H9 (cell line): ENCODE data around the gene OARD1. TPM values are rescaled to one million over a fixed set of nuclear protein-coding genes. Genes with fewer than 3 reads are reported as not detected.

Source experiments
- DNase-seq: peaks from one replicate; pipeline ENCODE4 v3.0.0-alpha.2; 2017
- H2AFZ ChIP-seq: one replicate; pipeline ENCODE4 v1.6.1; 2013; ENCODE audit warnings: mild to moderate bottlenecking, low read length, control low read depth, moderate library complexity
- H2AK5ac ChIP-seq: 2 replicates; pipeline ENCODE4 v1.6.1; 2013; ENCODE audit warnings: low read length, control low read depth, mixed read lengths; ENCODE audit not compliant: insufficient read length
- H2BK120ac ChIP-seq: one replicate; pipeline ENCODE4 v1.6.1; 2013; ENCODE audit warnings: low read depth, mild to moderate bottlenecking, low read length, control low read depth, inconsistent platforms; ENCODE audit not compliant: poor library complexity, severe bottlenecking
- H2BK12ac ChIP-seq: 2 replicates; pipeline ENCODE4 v1.6.1; 2013; ENCODE audit warnings: low read length, control low read depth, mixed read lengths, low read depth; ENCODE audit not compliant: insufficient read length
- H2BK15ac ChIP-seq: 2 replicates; pipeline ENCODE4 v1.6.1; 2013; ENCODE audit warnings: low read depth, low read length, control low read depth
- H2BK20ac ChIP-seq: one replicate; pipeline ENCODE4 v1.6.1; 2013; ENCODE audit warnings: low read depth, mild to moderate bottlenecking, low read length, control low read depth, inconsistent platforms; ENCODE audit not compliant: poor library complexity, severe bottlenecking
- H2BK5ac ChIP-seq: 2 replicates; pipeline ENCODE4 v1.6.1; 2013; ENCODE audit warnings: low read length, control low read depth, mixed read lengths; ENCODE audit not compliant: insufficient read length
- H3K14ac ChIP-seq: 2 replicates; pipeline ENCODE4 v1.6.1; 2013; ENCODE audit warnings: low read length, control low read depth; ENCODE audit not compliant: insufficient read depth
- H3K18ac ChIP-seq: 2 replicates; pipeline ENCODE4 v1.6.1; 2013; ENCODE audit warnings: low read depth, mild to moderate bottlenecking, mixed read lengths, low read length, control low read depth; ENCODE audit not compliant: insufficient read length
- H3K23ac ChIP-seq: 2 replicates; pipeline ENCODE4 v1.6.1; 2013; ENCODE audit warnings: low read length, control low read depth, mixed read lengths, low read depth; ENCODE audit not compliant: insufficient read length
- H3K23me2 ChIP-seq: 2 replicates; pipeline ENCODE4 v1.6.1; 2013; ENCODE audit warnings: low read depth, mild to moderate bottlenecking, mixed read lengths, low read length, control low read depth; ENCODE audit not compliant: insufficient read length, poor library complexity, severe bottlenecking
- H3K27ac ChIP-seq: 2 replicates; pipeline ENCODE4 v1.5.1; 2013; ENCODE audit warnings: low read length, control low read depth, mixed read lengths, low read depth; ENCODE audit not compliant: insufficient read length
- H3K27me3 ChIP-seq: 2 replicates; pipeline ENCODE4 v1.6.1; 2013; ENCODE audit warnings: low read length, control low read depth, inconsistent platforms; ENCODE audit not compliant: insufficient read depth
- H3K4ac ChIP-seq: 2 replicates; pipeline ENCODE4 v1.6.1; 2013; ENCODE audit warnings: low read depth, mild to moderate bottlenecking, control low read depth, inconsistent platforms, low read length, moderate library complexity
- H3K4me1 ChIP-seq: 2 replicates; pipeline ENCODE4 v1.6.1; 2013; ENCODE audit warnings: low read length, control low read depth, inconsistent platforms; ENCODE audit not compliant: insufficient read depth
- H3K4me2 ChIP-seq: 2 replicates; pipeline ENCODE4 v1.6.1; 2013; ENCODE audit warnings: low read length, control low read depth, mixed read lengths; ENCODE audit not compliant: insufficient read length, insufficient read depth
- H3K56ac ChIP-seq: 2 replicates; pipeline ENCODE4 v1.6.1; 2013; ENCODE audit warnings: low read depth, mild to moderate bottlenecking, mixed read lengths, low read length, control low read depth; ENCODE audit not compliant: insufficient read length
- H3K79me1 ChIP-seq: 2 replicates; pipeline ENCODE4 v1.6.1; 2013; ENCODE audit warnings: low read depth, mild to moderate bottlenecking, moderate library complexity, low read length, control low read depth, inconsistent platforms; ENCODE audit not compliant: insufficient read depth, poor library complexity, severe bottlenecking
- H3K79me2 ChIP-seq: 2 replicates; pipeline ENCODE4 v1.6.1; 2013; ENCODE audit warnings: low read length, control low read depth, inconsistent platforms; ENCODE audit not compliant: insufficient read depth
- H3K9ac ChIP-seq: 2 replicates; pipeline ENCODE4 v1.6.1; 2013; ENCODE audit warnings: low read length, control low read depth, mixed read lengths; ENCODE audit not compliant: insufficient read length; ENCODE audit errors: extremely low read depth
- H3K9me3 ChIP-seq: one replicate; pipeline ENCODE4 v1.6.1; 2013; ENCODE audit warnings: low read depth, low read length, inconsistent platforms; ENCODE audit not compliant: control insufficient read depth
- H3T11ph ChIP-seq: one replicate; pipeline ENCODE4 v1.6.1; 2013; ENCODE audit warnings: mild to moderate bottlenecking, low read length, control low read depth, inconsistent platforms
- H4K20me1 ChIP-seq: one replicate; pipeline ENCODE4 v1.6.1; 2013; ENCODE audit not compliant: control insufficient read depth, insufficient read length, insufficient read depth
- H4K5ac ChIP-seq: 2 replicates; pipeline ENCODE4 v1.6.1; 2013; ENCODE audit warnings: low read depth, mild to moderate bottlenecking, mixed read lengths, low read length, control low read depth; ENCODE audit not compliant: insufficient read length
- H4K8ac ChIP-seq: replicated peaks from 2 replicates; pipeline ENCODE4 v1.6.1; 2013; ENCODE audit warnings: low read length, control low read depth, mixed read lengths, low read depth; ENCODE audit not compliant: insufficient read length
- H4K91ac ChIP-seq: 2 replicates; pipeline ENCODE4 v1.6.1; 2013; ENCODE audit warnings: low read depth, mild to moderate bottlenecking, moderate library complexity, mixed read lengths, low read length, control low read depth; ENCODE audit not compliant: insufficient read length
- H3K27ac Mint-ChIP-seq, 3 experiments: 2 replicates in 2 of 3; 3 replicates in 1 of 3; pipeline ENCODE4 v1.8.0; 2020 to 2021; ENCODE audit warnings: mixed read lengths in 3 of 3, mild to moderate bottlenecking in 1 of 3, moderate library complexity in 1 of 3
- H3K27me3 Mint-ChIP-seq: 2 replicates; pipeline ENCODE4 v1.8.0; 2021; ENCODE audit warnings: low read depth, mild to moderate bottlenecking, moderate library complexity, mixed read lengths
- H3K36me3 Mint-ChIP-seq, 3 experiments: 2 replicates in 2 of 3; 3 replicates in 1 of 3; pipeline ENCODE4 v1.8.0; 2020 to 2021; ENCODE audit warnings: low read depth in 3 of 3, mixed read lengths in 3 of 3; ENCODE audit not compliant: insufficient read depth in 1 of 3
- H3K4me1 Mint-ChIP-seq, 2 experiments: 2 replicates each; pipeline ENCODE4 v1.8.0; 2020; ENCODE audit warnings: mixed read lengths in 2 of 2
- H3K4me3 Mint-ChIP-seq, 2 experiments: 2 replicates in 1 of 2; 3 replicates in 1 of 2; pipeline ENCODE4 v1.8.0; 2020 to 2021; ENCODE audit warnings: mild to moderate bottlenecking in 2 of 2, mixed read lengths in 2 of 2, moderate library complexity in 1 of 2
- H3K9me3 Mint-ChIP-seq, 2 experiments: 2 replicates in 1 of 2; 3 replicates in 1 of 2; pipeline ENCODE4 v1.8.0; 2020; ENCODE audit warnings: mild to moderate bottlenecking in 2 of 2, mixed read lengths in 2 of 2, moderate library complexity in 1 of 2
- WGBS: extraction: QIAGEN DNeasy Blood & Tissue Kit; methylation state at CpG from one replicate; pipeline ENCODE4 v1.1.7; 2013; ENCODE audit warnings: missing lambda C conversion rate, low lambda C conversion rate, mixed read lengths; ENCODE audit not compliant: insufficient read length; ENCODE audit errors: extremely low coverage; 5-methylcytosine and 5-hydroxymethylcytosine counted together
- total RNA-seq: library from RNA; stranded (reverse); gene quantifications from 2 replicates; pipeline ENCODE4 v1.2.1, GENCODE V29; 2021
- TF ChIP-seq, protein P1 (sequence below): fragments of 200-600 bp; sonication (generic); conservative IDR thresholded peaks from 3 replicates; pipeline ENCODE4 v1.8.0; 2021; ENCODE audit warnings: antibody characterized with exemption, mild to moderate bottlenecking

The OARD1 gene
- total RNA-seq, 1 experiment from 2014 or later: 36.6 TPM

DNA sequence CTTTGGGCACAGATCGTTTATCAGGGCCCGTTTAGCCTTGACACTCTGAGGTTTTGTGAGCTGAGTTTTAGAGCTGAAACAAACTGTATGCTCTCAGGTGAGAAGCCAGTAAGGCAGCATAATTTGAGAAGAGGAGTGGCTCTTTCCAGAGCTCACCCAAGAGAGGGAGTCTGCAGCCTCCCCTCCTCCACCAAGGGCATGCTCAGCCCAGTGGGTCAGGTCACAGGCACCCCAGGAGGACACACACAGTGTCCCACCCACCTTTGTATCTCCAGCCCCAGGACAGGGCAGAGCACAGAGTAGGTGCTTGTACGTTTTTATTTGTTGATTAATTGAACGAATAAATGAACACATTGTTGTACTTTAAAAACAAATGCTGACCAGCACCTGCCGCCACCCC is 26.5 kb downstream of the OARD1 start:
- no peak overlapping the region for H4K5ac ChIP-seq
- H4K8ac ChIP-seq: no peak overlapping the region
- no peaks in the 10 kb centered on the region for H3K23me2 ChIP-seq
- H3K14ac ChIP-seq: no peak overlapping the region
- Mint-ChIP-seq H3K27ac (no peak overlapping the region), H3K4me1 (peaks cover 6 to 15% of the 10 kb centered on the region in 2 experiments; a peak in 3 of 4 replicates), H3K9me3 (no peaks in the 10 kb centered on the region), H3K36me3 (no peaks in the 10 kb centered on the region; a peak in 1 of 7 replicates), H3K27me3 (no peaks in the 10 kb centered on the region; the same call in 1 of the 2 replicates), H3K4me3 (no peak overlapping the region)
- no peak overlapping the region for H3K56ac ChIP-seq
- no peak overlapping the region for H3K4ac ChIP-seq
- WGBS: no CpG with 5 or more reads among the region's 5 CpGs
- no peak overlapping the region for H3K9ac ChIP-seq
- no peaks in the 10 kb centered on the region for H3K9me3 ChIP-seq
- TF ChIP-seq, protein P1, sequence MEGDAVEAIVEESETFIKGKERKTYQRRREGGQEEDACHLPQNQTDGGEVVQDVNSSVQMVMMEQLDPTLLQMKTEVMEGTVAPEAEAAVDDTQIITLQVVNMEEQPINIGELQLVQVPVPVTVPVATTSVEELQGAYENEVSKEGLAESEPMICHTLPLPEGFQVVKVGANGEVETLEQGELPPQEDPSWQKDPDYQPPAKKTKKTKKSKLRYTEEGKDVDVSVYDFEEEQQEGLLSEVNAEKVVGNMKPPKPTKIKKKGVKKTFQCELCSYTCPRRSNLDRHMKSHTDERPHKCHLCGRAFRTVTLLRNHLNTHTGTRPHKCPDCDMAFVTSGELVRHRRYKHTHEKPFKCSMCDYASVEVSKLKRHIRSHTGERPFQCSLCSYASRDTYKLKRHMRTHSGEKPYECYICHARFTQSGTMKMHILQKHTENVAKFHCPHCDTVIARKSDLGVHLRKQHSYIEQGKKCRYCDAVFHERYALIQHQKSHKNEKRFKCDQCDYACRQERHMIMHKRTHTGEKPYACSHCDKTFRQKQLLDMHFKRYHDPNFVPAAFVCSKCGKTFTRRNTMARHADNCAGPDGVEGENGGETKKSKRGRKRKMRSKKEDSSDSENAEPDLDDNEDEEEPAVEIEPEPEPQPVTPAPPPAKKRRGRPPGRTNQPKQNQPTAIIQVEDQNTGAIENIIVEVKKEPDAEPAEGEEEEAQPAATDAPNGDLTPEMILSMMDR: no peak
- no peak overlapping the region for H2AK5ac ChIP-seq
- H2AFZ ChIP-seq: no peak overlapping the region
- H2BK20ac ChIP-seq: no peak overlapping the region
- no peaks in the 10 kb centered on the region for H3K79me2 ChIP-seq
- H3K4me2 ChIP-seq: no peak overlapping the region
- no peak overlapping the region for H3K23ac ChIP-seq
- no peaks in the 10 kb centered on the region for H3K79me1 ChIP-seq
- H3K27me3 ChIP-seq: no peaks in the 10 kb centered on the region
- H2BK15ac ChIP-seq: no peak overlapping the region
- H2BK120ac ChIP-seq: no peak overlapping the region
- H2BK12ac ChIP-seq: no peak overlapping the region
- peaks cover 3% of the 10 kb centered on the region; the same call in 1 of the 2 replicates for H3K4me1 ChIP-seq
- no peak overlapping the region for H3T11ph ChIP-seq
- H3K18ac ChIP-seq: no peak overlapping the region
- no peak overlapping the region for H3K27ac ChIP-seq
- DNase-seq: no peak
- H4K20me1 ChIP-seq: no peaks in the 10 kb centered on the region
- no peak overlapping the region for H4K91ac ChIP-seq
- H2BK5ac ChIP-seq: no peak overlapping the region
